Measurements from ENCODE around the gene SPATA6. TPM values are rescaled to one million over a fixed set of nuclear protein-coding genes. Genes with fewer than 3 reads are reported as not detected.

SPATA6 gene
- total RNA-seq, 3 donors from 2014 or later (not counting 1 experiment from before 2014, with no cell fraction given), result 2.4 to 6.1 (median 3.5) TPM

GRCh38 chr1:48249868-48250267 lies 222.1 kb downstream of the SPATA6 start:
- ATAC-seq (no peak), DNase-seq (no peak)
- H3K4me3 ChIP-seq (ENCODE audit: low read length), result no peak overlapping the region
- no peaks in the 10 kb centered on the region for H3K36me3 ChIP-seq (ENCODE audit: control insufficient read depth, insufficient read depth, low read length)
- no peaks in the 10 kb centered on the region for H3K9me3 ChIP-seq (ENCODE audit: control insufficient read depth, insufficient read depth, low read length)
- WGBS (ENCODE audit: insufficient coverage), result 77% methylated on average over 3 of the region's 3 CpGs
- Mint-ChIP-seq H3K27ac (no peak overlapping the region), H3K27me3 (ENCODE audit: low read depth in 2 of 2) (no peaks in the 10 kb centered on the region), H3K9me3 (no peaks in the 10 kb centered on the region), H3K4me3 (no peak overlapping the region), H3K36me3 (no peaks in the 10 kb centered on the region), H3K4me1 (peaks cover 52 to 62% of the 10 kb centered on the region in 2 donors)
- no peaks in the 10 kb centered on the region for H3K27me3 ChIP-seq (ENCODE audit: control insufficient read depth, insufficient read depth, low read length)
- H3K27ac ChIP-seq (ENCODE audit: low read length), result no peak overlapping the region
- peaks cover 28% of the 10 kb centered on the region for H3K4me1 ChIP-seq (ENCODE audit: control insufficient read depth, insufficient read depth, low read length)
- no peak for TF ChIP-seq CTCF (IDR thresholded peaks at IDR 0.05)
- intact Hi-C loops (cut with micrococcal nuclease), result no loop called here

GRCh38 chr1:48248356-48248755 lies 223.6 kb downstream of the SPATA6 start:
- no peak for TF ChIP-seq CTCF (IDR thresholded peaks at IDR 0.05)
- Mint-ChIP-seq H3K36me3 (no peaks in the 10 kb centered on the region), H3K9me3 (no peaks in the 10 kb centered on the region), H3K27me3 (ENCODE audit: low read depth in 2 of 2) (no peaks in the 10 kb centered on the region), H3K4me3 (no peak overlapping the region), H3K27ac (peak overlapping the region in 1 of 2 donors; percentile 41), H3K4me1 (peaks cover 49 to 59% of the 10 kb centered on the region in 2 donors)
- H3K4me1 ChIP-seq (ENCODE audit: control insufficient read depth, insufficient read depth, low read length), result peaks cover 28% of the 10 kb centered on the region
- intact Hi-C loops (cut with micrococcal nuclease), result no loop called here
- H3K4me3 ChIP-seq (ENCODE audit: low read length), result no peak overlapping the region
- WGBS (ENCODE audit: insufficient coverage), result 90% methylated on average over 4 of the region's 4 CpGs
- H3K27me3 ChIP-seq (ENCODE audit: control insufficient read depth, insufficient read depth, low read length), result no peaks in the 10 kb centered on the region
- no peak overlapping the region for H3K27ac ChIP-seq (ENCODE audit: low read length)
- no peaks in the 10 kb centered on the region for H3K9me3 ChIP-seq (ENCODE audit: control insufficient read depth, insufficient read depth, low read length)
- no peak for DNase-seq
- no peaks in the 10 kb centered on the region for H3K36me3 ChIP-seq (ENCODE audit: control insufficient read depth, insufficient read depth, low read length)
- no peak for ATAC-seq

- intact Hi-C loops (cut with micrococcal nuclease), result no loop called here
- Histone ChIP-seq H3K36me3 (ENCODE audit: control insufficient read depth, insufficient read depth, low read length) (no peaks in the 10 kb centered on the region), H3K27ac (ENCODE audit: low read length) (no peak overlapping the region), H3K27me3 (ENCODE audit: control insufficient read depth, insufficient read depth, low read length) (no peaks in the 10 kb centered on the region), H3K9me3 (ENCODE audit: control insufficient read depth, insufficient read depth, low read length) (no peaks in the 10 kb centered on the region), H3K4me3 (ENCODE audit: low read length) (no peak overlapping the region), H3K4me1 (ENCODE audit: control insufficient read depth, insufficient read depth, low read length) (peaks cover 16% of the 10 kb centered on the region)
- H3K4me3 Mint-ChIP-seq, result no peak overlapping the region
- no peaks in the 10 kb centered on the region for H3K27me3 Mint-ChIP-seq (ENCODE audit: low read depth in 2 of 2)
- no peaks in the 10 kb centered on the region for H3K9me3 Mint-ChIP-seq
- 35% methylated on average over 1 of the region's 1 CpG for WGBS (ENCODE audit: insufficient coverage)
- no peaks in the 10 kb centered on the region for H3K36me3 Mint-ChIP-seq
- ATAC-seq (no peak), DNase-seq (no peak)
- H3K4me1 Mint-ChIP-seq, result peaks cover 32 to 42% of the 10 kb centered on the region in 2 donors
- no peak overlapping the region for H3K27ac Mint-ChIP-seq
- no peak for TF ChIP-seq CTCF (IDR thresholded peaks at IDR 0.05)
These were observed 225.3 kb downstream of the SPATA6 start for GRCh38 chr1:48246727-48247126.

Other genes with a start within 250 kb of the SPATA6 start
- gene SLC5A9, start 249.5 kb downstream of the SPATA6 start, total RNA-seq, result not detected